H9 (cell line): Measurements from ENCODE around the gene DCST1. TPM values are rescaled to one million over a fixed set of nuclear protein-coding genes. Genes with fewer than 3 reads are reported as not detected.

ENCODE experiments used
- DNase-seq: peaks from one replicate; pipeline ENCODE4 v3.0.0-alpha.2; 2017
- H2AFZ ChIP-seq: one replicate; pipeline ENCODE4 v1.6.1; 2013; ENCODE audit warnings: mild to moderate bottlenecking, low read length, control low read depth, moderate library complexity
- H2AK5ac ChIP-seq: 2 replicates; pipeline ENCODE4 v1.6.1; 2013; ENCODE audit warnings: low read length, control low read depth, mixed read lengths; ENCODE audit not compliant: insufficient read length
- H2BK120ac ChIP-seq: one replicate; pipeline ENCODE4 v1.6.1; 2013; ENCODE audit warnings: low read depth, mild to moderate bottlenecking, low read length, control low read depth, inconsistent platforms; ENCODE audit not compliant: poor library complexity, severe bottlenecking
- H2BK12ac ChIP-seq: 2 replicates; pipeline ENCODE4 v1.6.1; 2013; ENCODE audit warnings: low read length, control low read depth, mixed read lengths, low read depth; ENCODE audit not compliant: insufficient read length
- H2BK15ac ChIP-seq: 2 replicates; pipeline ENCODE4 v1.6.1; 2013; ENCODE audit warnings: low read depth, low read length, control low read depth
- H2BK20ac ChIP-seq: one replicate; pipeline ENCODE4 v1.6.1; 2013; ENCODE audit warnings: low read depth, mild to moderate bottlenecking, low read length, control low read depth, inconsistent platforms; ENCODE audit not compliant: poor library complexity, severe bottlenecking
- H2BK5ac ChIP-seq: 2 replicates; pipeline ENCODE4 v1.6.1; 2013; ENCODE audit warnings: low read length, control low read depth, mixed read lengths; ENCODE audit not compliant: insufficient read length
- H3K14ac ChIP-seq: 2 replicates; pipeline ENCODE4 v1.6.1; 2013; ENCODE audit warnings: low read length, control low read depth; ENCODE audit not compliant: insufficient read depth
- H3K18ac ChIP-seq: 2 replicates; pipeline ENCODE4 v1.6.1; 2013; ENCODE audit warnings: low read depth, mild to moderate bottlenecking, mixed read lengths, low read length, control low read depth; ENCODE audit not compliant: insufficient read length
- H3K23ac ChIP-seq: 2 replicates; pipeline ENCODE4 v1.6.1; 2013; ENCODE audit warnings: low read length, control low read depth, mixed read lengths, low read depth; ENCODE audit not compliant: insufficient read length
- H3K23me2 ChIP-seq: 2 replicates; pipeline ENCODE4 v1.6.1; 2013; ENCODE audit warnings: low read depth, mild to moderate bottlenecking, mixed read lengths, low read length, control low read depth; ENCODE audit not compliant: insufficient read length, poor library complexity, severe bottlenecking
- H3K27ac ChIP-seq: 2 replicates; pipeline ENCODE4 v1.5.1; 2013; ENCODE audit warnings: low read length, control low read depth, mixed read lengths, low read depth; ENCODE audit not compliant: insufficient read length
- H3K27me3 ChIP-seq: 2 replicates; pipeline ENCODE4 v1.6.1; 2013; ENCODE audit warnings: low read length, control low read depth, inconsistent platforms; ENCODE audit not compliant: insufficient read depth
- H3K4ac ChIP-seq: 2 replicates; pipeline ENCODE4 v1.6.1; 2013; ENCODE audit warnings: low read depth, mild to moderate bottlenecking, control low read depth, inconsistent platforms, low read length, moderate library complexity
- H3K4me1 ChIP-seq: 2 replicates; pipeline ENCODE4 v1.6.1; 2013; ENCODE audit warnings: low read length, control low read depth, inconsistent platforms; ENCODE audit not compliant: insufficient read depth
- H3K4me2 ChIP-seq: 2 replicates; pipeline ENCODE4 v1.6.1; 2013; ENCODE audit warnings: low read length, control low read depth, mixed read lengths; ENCODE audit not compliant: insufficient read length, insufficient read depth
- H3K56ac ChIP-seq: 2 replicates; pipeline ENCODE4 v1.6.1; 2013; ENCODE audit warnings: low read depth, mild to moderate bottlenecking, mixed read lengths, low read length, control low read depth; ENCODE audit not compliant: insufficient read length
- H3K79me1 ChIP-seq: 2 replicates; pipeline ENCODE4 v1.6.1; 2013; ENCODE audit warnings: low read depth, mild to moderate bottlenecking, moderate library complexity, low read length, control low read depth, inconsistent platforms; ENCODE audit not compliant: insufficient read depth, poor library complexity, severe bottlenecking
- H3K79me2 ChIP-seq: 2 replicates; pipeline ENCODE4 v1.6.1; 2013; ENCODE audit warnings: low read length, control low read depth, inconsistent platforms; ENCODE audit not compliant: insufficient read depth
- H3K9ac ChIP-seq: 2 replicates; pipeline ENCODE4 v1.6.1; 2013; ENCODE audit warnings: low read length, control low read depth, mixed read lengths; ENCODE audit not compliant: insufficient read length; ENCODE audit errors: extremely low read depth
- H3K9me3 ChIP-seq: one replicate; pipeline ENCODE4 v1.6.1; 2013; ENCODE audit warnings: low read depth, low read length, inconsistent platforms; ENCODE audit not compliant: control insufficient read depth
- H3T11ph ChIP-seq: one replicate; pipeline ENCODE4 v1.6.1; 2013; ENCODE audit warnings: mild to moderate bottlenecking, low read length, control low read depth, inconsistent platforms
- H4K20me1 ChIP-seq: one replicate; pipeline ENCODE4 v1.6.1; 2013; ENCODE audit not compliant: control insufficient read depth, insufficient read length, insufficient read depth
- H4K5ac ChIP-seq: 2 replicates; pipeline ENCODE4 v1.6.1; 2013; ENCODE audit warnings: low read depth, mild to moderate bottlenecking, mixed read lengths, low read length, control low read depth; ENCODE audit not compliant: insufficient read length
- H4K8ac ChIP-seq: replicated peaks from 2 replicates; pipeline ENCODE4 v1.6.1; 2013; ENCODE audit warnings: low read length, control low read depth, mixed read lengths, low read depth; ENCODE audit not compliant: insufficient read length
- H4K91ac ChIP-seq: 2 replicates; pipeline ENCODE4 v1.6.1; 2013; ENCODE audit warnings: low read depth, mild to moderate bottlenecking, moderate library complexity, mixed read lengths, low read length, control low read depth; ENCODE audit not compliant: insufficient read length
- H3K27ac Mint-ChIP-seq, 3 experiments: 2 replicates in 2 of 3; 3 replicates in 1 of 3; pipeline ENCODE4 v1.8.0; 2020 to 2021; ENCODE audit warnings: mixed read lengths in 3 of 3, mild to moderate bottlenecking in 1 of 3, moderate library complexity in 1 of 3
- H3K27me3 Mint-ChIP-seq: 2 replicates; pipeline ENCODE4 v1.8.0; 2021; ENCODE audit warnings: low read depth, mild to moderate bottlenecking, moderate library complexity, mixed read lengths
- H3K36me3 Mint-ChIP-seq, 3 experiments: 2 replicates in 2 of 3; 3 replicates in 1 of 3; pipeline ENCODE4 v1.8.0; 2020 to 2021; ENCODE audit warnings: low read depth in 3 of 3, mixed read lengths in 3 of 3; ENCODE audit not compliant: insufficient read depth in 1 of 3
- H3K4me1 Mint-ChIP-seq, 2 experiments: 2 replicates each; pipeline ENCODE4 v1.8.0; 2020; ENCODE audit warnings: mixed read lengths in 2 of 2
- H3K4me3 Mint-ChIP-seq, 2 experiments: 2 replicates in 1 of 2; 3 replicates in 1 of 2; pipeline ENCODE4 v1.8.0; 2020 to 2021; ENCODE audit warnings: mild to moderate bottlenecking in 2 of 2, mixed read lengths in 2 of 2, moderate library complexity in 1 of 2
- H3K9me3 Mint-ChIP-seq, 2 experiments: 2 replicates in 1 of 2; 3 replicates in 1 of 2; pipeline ENCODE4 v1.8.0; 2020; ENCODE audit warnings: mild to moderate bottlenecking in 2 of 2, mixed read lengths in 2 of 2, moderate library complexity in 1 of 2
- CTCF ChIP-seq: fragments of 200-600 bp; sonication (generic); conservative IDR thresholded peaks from 3 replicates; pipeline ENCODE4 v1.8.0; 2021; ENCODE audit warnings: antibody characterized with exemption, mild to moderate bottlenecking
- WGBS: extraction: QIAGEN DNeasy Blood & Tissue Kit; methylation state at CpG from one replicate; pipeline ENCODE4 v1.1.7; 2013; ENCODE audit warnings: missing lambda C conversion rate, low lambda C conversion rate, mixed read lengths; ENCODE audit not compliant: insufficient read length; ENCODE audit errors: extremely low coverage; 5-methylcytosine and 5-hydroxymethylcytosine counted together
- total RNA-seq: library from RNA; stranded (reverse); gene quantifications from 2 replicates; pipeline ENCODE4 v1.2.1, GENCODE V29; 2021

DCST1 gene
- total RNA-seq, 1 experiment from 2014 or later: not detected

- H2BK5ac ChIP-seq: no peak overlapping the region
- WGBS: no CpG with 5 or more reads among the region's 26 CpGs
- TF ChIP-seq CTCF: no peak
- no peak overlapping the region for H3K18ac ChIP-seq
- no peak overlapping the region for H3K4ac ChIP-seq
- H3K23me2 ChIP-seq: no peaks in the 10 kb centered on the region
- no peak for DNase-seq
- H3K23ac ChIP-seq: no peak overlapping the region
- peak overlapping the region in 1 of 2 experiments; percentile 67; a peak in 3 of 5 replicates for H3K4me3 Mint-ChIP-seq
- peak overlapping the region in 2 of 3 experiments; percentile 66 to 95; a peak in 3 of 7 replicates for H3K27ac Mint-ChIP-seq
- H3K27me3 Mint-ChIP-seq: no peaks in the 10 kb centered on the region; the same call in none of the 2 replicates
- H4K20me1 ChIP-seq: no peaks in the 10 kb centered on the region
- H3K9me3 ChIP-seq: no peaks in the 10 kb centered on the region
- no peak overlapping the region for H2BK12ac ChIP-seq
- no peak overlapping the region for H3K27ac ChIP-seq
- no peak overlapping the region for H2BK15ac ChIP-seq
- no peaks in the 10 kb centered on the region for H3K27me3 ChIP-seq
- H3K79me2 ChIP-seq: no peaks in the 10 kb centered on the region; the same call in 1 of the 2 replicates
- no peak overlapping the region for H2AFZ ChIP-seq
- no peak overlapping the region for H4K5ac ChIP-seq
- H3K9ac ChIP-seq: no peak overlapping the region
- H3K4me2 ChIP-seq: peak overlapping the region; percentile 4
- H3K14ac ChIP-seq: no peak overlapping the region
- H3K4me1 ChIP-seq: peaks cover 3% of the 10 kb centered on the region; the same call in 1 of the 2 replicates
- H3K36me3 Mint-ChIP-seq: peaks cover 8 to 39% (median 23%) of the 10 kb centered on the region in 3 experiments; a peak in 6 of 7 replicates
- H3T11ph ChIP-seq: no peak overlapping the region
- no peak overlapping the region for H2BK120ac ChIP-seq
- peaks cover 35 to 57% of the 10 kb centered on the region in 2 experiments for H3K4me1 Mint-ChIP-seq
- H4K91ac ChIP-seq: no peak overlapping the region
- H2AK5ac ChIP-seq: no peak overlapping the region
- no peaks in the 10 kb centered on the region; a peak in 1 of 5 replicates for H3K9me3 Mint-ChIP-seq
- H3K56ac ChIP-seq: no peak overlapping the region
- no peak overlapping the region for H4K8ac ChIP-seq
- no peaks in the 10 kb centered on the region for H3K79me1 ChIP-seq
- H2BK20ac ChIP-seq: no peak overlapping the region
Measured at GRCh38 chr1:155016231-155016831, 17.3 kb upstream of the DCST1 start.
